GM18508 (cell line): Measurements from ENCODE around the gene ALPK3.
"Not testable (repeated sequence)": the region's sequence is repeated elsewhere in the genome, so short reads cannot be mapped to it uniquely, and the experiment has no call there.

Experiments used
- ATAC-seq: cut with Tn5 transposase; IDR thresholded peaks from one replicate; pipeline ENCODE4 v1.9.1; 2021; ENCODE audit warnings: moderate number of reproducible peaks; ENCODE audit not compliant: insufficient read depth, unreplicated experiment

ALPK3 gene

GRCh38 chr15:84868037-84868880 is 51.1 kb downstream of the ALPK3 start:
- ATAC-seq: no peak

GRCh38 chr15:84869510-84869909 is 52.4 kb downstream of the ALPK3 start:
- ATAC-seq: no peak

- no peak for ATAC-seq
Measured at GRCh38 chr15:84871428-84871985, 54.4 kb downstream of the ALPK3 start.

- no peak for ATAC-seq
Measured at GRCh38 chr15:84872009-84872910, 55.1 kb downstream of the ALPK3 start.

- no peak for ATAC-seq
Measured at GRCh38 chr15:84873997-84874396, 56.8 kb downstream of the ALPK3 start.

GRCh38 chr15:84874981-84875699 is 58.0 kb downstream of the ALPK3 start:
- ATAC-seq: no peak

- no peak for ATAC-seq
Measured at GRCh38 chr15:84876269-84876668, 59.1 kb downstream of the ALPK3 start.

- ATAC-seq: not testable (repeated sequence)
Measured at GRCh38 chr15:84877701-84878100, 60.5 kb downstream of the ALPK3 start.

- ATAC-seq: no peak
Measured at GRCh38 chr15:84878504-84878903, 61.3 kb downstream of the ALPK3 start.

GRCh38 chr15:84879088-84879780 is 62.1 kb downstream of the ALPK3 start:
- no peak for ATAC-seq

GRCh38 chr15:84880007-84880406 is 62.9 kb downstream of the ALPK3 start:
- no peak for ATAC-seq

GRCh38 chr15:84880822-84881519 is 63.8 kb downstream of the ALPK3 start:
- ATAC-seq: no peak

GRCh38 chr15:84881520-84881830 is 64.3 kb downstream of the ALPK3 start:
- ATAC-seq: no peak

GRCh38 chr15:84883466-84883865 is 66.3 kb downstream of the ALPK3 start:
- ATAC-seq: no peak

GRCh38 chr15:84883916-84884781 is 67.0 kb downstream of the ALPK3 start, which contains the start of gene SLC28A1:
TSS of gene SLC28A1 (plus strand) at chr15:84884662. CDS start at chr15:84887761, 3,099 bp downstream.
- ATAC-seq: no peak

- no peak for ATAC-seq
Measured at GRCh38 chr15:84885801-84886200, 68.6 kb downstream of the ALPK3 start.

GRCh38 chr15:84886211-84886983 is 69.2 kb downstream of the ALPK3 start:
- no peak for ATAC-seq

GRCh38 chr15:84886984-84887299 is 69.8 kb downstream of the ALPK3 start:
- ATAC-seq: no peak
